ENCODE measurements around the gene PLEKHM3. TPM values are rescaled to one million over a fixed set of nuclear protein-coding genes. Genes with fewer than 3 reads are reported as not detected.

The PLEKHM3 gene
- total RNA-seq, 1 donor from 2014 or later, result 19.5 TPM

DNA sequence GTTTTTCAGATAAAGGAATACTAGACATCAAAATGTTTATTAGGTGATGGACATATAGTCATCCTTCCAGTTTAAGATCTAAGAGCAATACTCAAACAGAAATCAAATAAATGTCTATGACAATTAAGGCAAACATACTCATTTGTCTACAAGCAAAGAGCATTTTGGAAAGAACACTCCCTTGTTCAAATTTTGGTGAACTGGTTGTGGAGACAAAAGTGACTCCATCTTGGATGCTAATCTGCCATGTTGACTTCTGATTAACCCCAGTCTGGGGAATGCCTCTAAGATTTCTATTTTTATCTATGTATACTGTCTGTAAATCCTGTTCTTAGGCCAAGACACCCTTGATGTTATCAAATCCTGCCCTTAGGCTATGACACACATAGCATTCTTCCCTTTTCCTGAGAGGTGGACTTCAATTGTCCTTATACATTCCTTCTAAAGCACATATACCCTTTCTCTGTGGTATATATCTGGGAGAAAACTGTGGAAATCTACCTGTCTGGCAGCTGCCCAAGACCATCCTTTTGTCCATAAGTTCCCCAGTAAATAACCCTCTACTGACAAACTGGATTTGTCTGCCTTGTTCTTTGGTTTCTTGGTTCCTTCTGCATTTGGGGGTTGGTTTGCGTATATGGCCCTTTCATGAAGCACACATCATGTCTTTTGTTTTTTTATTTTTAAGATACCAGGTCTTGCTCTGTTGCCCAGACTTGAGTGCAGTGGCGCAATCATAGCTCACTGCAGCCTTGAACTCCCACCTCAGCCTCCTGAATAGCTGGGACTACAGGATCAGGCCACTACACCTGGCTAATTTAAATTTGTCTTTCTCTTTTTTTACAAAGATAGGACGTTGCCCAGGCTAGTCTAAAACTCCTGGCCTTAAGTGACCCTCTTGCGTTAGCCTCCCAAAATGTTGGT lies 12.5 kb upstream of the PLEKHM3 start:
- Mint-ChIP-seq H3K4me3 (no peak overlapping the region), H3K27me3 (ENCODE audit: insufficient read depth, low read depth) (peaks cover 4% of the 10 kb centered on the region), H3K9me3 (no peaks in the 10 kb centered on the region), H3K36me3 (no peaks in the 10 kb centered on the region), H3K4me1 (peaks cover 11% of the 10 kb centered on the region), H3K27ac (no peak overlapping the region)
- Histone ChIP-seq H3K27me3 (no peaks in the 10 kb centered on the region), H3K36me3 (no peaks in the 10 kb centered on the region), H3K4me1 (peaks cover 22% of the 10 kb centered on the region), H3K79me2 (ENCODE audit: low read depth) (no peaks in the 10 kb centered on the region), H4K20me1 (ENCODE audit: low read depth) (no peaks in the 10 kb centered on the region), H3K27ac (no peak overlapping the region), H3K9ac (no peak overlapping the region), H3F3A (ENCODE audit: low read depth) (peaks cover 32% of the 10 kb centered on the region), H3K9me3 (ENCODE audit: low read depth) (peaks cover 3% of the 10 kb centered on the region), H3K4me3 (no peak overlapping the region), H3K4me2 (no peak overlapping the region), H2AFZ (replicated peaks) (no peak overlapping the region)
- no peak for DNase-seq (ENCODE audit: low spot score)
- no peak for TF ChIP-seq EZH2 (IDR thresholded peaks at IDR 0.05)
- TF ChIP-seq, protein P1, sequence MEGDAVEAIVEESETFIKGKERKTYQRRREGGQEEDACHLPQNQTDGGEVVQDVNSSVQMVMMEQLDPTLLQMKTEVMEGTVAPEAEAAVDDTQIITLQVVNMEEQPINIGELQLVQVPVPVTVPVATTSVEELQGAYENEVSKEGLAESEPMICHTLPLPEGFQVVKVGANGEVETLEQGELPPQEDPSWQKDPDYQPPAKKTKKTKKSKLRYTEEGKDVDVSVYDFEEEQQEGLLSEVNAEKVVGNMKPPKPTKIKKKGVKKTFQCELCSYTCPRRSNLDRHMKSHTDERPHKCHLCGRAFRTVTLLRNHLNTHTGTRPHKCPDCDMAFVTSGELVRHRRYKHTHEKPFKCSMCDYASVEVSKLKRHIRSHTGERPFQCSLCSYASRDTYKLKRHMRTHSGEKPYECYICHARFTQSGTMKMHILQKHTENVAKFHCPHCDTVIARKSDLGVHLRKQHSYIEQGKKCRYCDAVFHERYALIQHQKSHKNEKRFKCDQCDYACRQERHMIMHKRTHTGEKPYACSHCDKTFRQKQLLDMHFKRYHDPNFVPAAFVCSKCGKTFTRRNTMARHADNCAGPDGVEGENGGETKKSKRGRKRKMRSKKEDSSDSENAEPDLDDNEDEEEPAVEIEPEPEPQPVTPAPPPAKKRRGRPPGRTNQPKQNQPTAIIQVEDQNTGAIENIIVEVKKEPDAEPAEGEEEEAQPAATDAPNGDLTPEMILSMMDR (IDR thresholded peaks at IDR 0.05), result no peak

DNA sequence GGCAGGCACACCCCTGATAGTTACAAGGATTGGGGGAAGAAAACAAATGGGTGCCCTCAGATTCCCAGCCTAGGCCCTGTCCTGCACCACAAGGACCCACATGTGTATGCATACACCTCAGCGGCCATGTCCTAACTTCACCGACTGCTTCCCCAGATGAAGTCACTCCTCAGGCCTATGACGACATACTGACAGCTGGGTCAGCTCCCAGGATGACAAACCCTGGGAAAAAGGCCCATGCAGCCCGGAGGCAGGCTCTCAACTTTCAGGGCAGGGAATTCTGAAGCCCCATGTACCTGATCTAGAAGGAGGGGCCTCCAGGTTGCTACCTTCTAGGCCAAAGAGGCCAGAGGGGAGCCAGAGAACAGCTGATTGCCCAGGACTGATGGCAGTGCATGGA lies 11.0 kb upstream of the PLEKHM3 start:
- Histone ChIP-seq H3K9ac (no peak overlapping the region), H3K9me3 (ENCODE audit: low read depth) (peaks cover 3% of the 10 kb centered on the region), H2AFZ (replicated peaks) (no peak overlapping the region), H3K4me3 (no peak overlapping the region), H3K36me3 (no peaks in the 10 kb centered on the region), H3K4me2 (no peak overlapping the region), H3K27ac (no peak overlapping the region), H4K20me1 (ENCODE audit: low read depth) (no peaks in the 10 kb centered on the region), H3K79me2 (ENCODE audit: low read depth) (no peaks in the 10 kb centered on the region), H3K4me1 (peaks cover 22% of the 10 kb centered on the region), H3F3A (ENCODE audit: low read depth) (peaks cover 27% of the 10 kb centered on the region), H3K27me3 (no peaks in the 10 kb centered on the region)
- no peak overlapping the region for H3K4me3 Mint-ChIP-seq
- no peak overlapping the region for H3K27ac Mint-ChIP-seq
- no peaks in the 10 kb centered on the region for H3K36me3 Mint-ChIP-seq
- peaks cover 11% of the 10 kb centered on the region for H3K4me1 Mint-ChIP-seq
- DNase-seq (ENCODE audit: low spot score), result no peak
- H3K9me3 Mint-ChIP-seq, result no peaks in the 10 kb centered on the region
- TF ChIP-seq, protein P1 (IDR thresholded peaks at IDR 0.05), result no peak
- TF ChIP-seq EZH2 (IDR thresholded peaks at IDR 0.05) (no peak), EZH2phosphoT487 (IDR thresholded peaks at IDR 0.05) (no peak)
- H3K27me3 Mint-ChIP-seq (ENCODE audit: insufficient read depth, low read depth), result peaks cover 4% of the 10 kb centered on the region

DNA sequence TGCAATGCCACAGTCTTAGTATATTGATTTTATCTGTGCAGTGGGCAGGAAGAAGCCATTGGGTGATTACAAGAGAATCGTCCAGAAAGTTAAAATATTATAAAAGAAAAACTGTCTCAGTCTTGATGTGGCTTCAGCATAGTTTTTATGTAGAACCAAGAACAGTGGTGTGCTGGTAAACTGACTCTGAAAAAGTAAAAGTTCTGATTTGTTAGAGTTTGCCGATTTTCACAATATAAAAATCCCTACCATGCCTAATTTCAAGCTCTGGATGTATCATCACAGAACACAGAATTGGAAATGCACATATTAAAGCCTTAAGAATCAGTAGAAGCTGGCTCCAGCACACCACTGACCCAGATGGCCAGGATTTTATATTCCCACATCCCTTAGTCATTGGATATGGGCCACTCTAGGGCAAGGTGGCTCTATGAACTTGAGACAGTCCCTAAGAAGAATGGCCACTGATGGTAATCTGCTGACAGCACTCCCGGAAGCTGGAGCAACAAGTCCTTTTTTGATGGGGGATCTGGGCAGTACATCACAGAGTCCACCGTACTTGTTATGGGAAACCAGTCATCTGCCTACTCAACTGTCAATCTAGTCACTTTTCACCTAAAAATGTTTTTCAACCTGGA lies 9.3 kb upstream of the PLEKHM3 start:
- H3K27ac Mint-ChIP-seq, result no peak overlapping the region

More for the DNA sequence above, 9.3 kb upstream of the PLEKHM3 start:
- Mint-ChIP-seq H3K36me3 (no peaks in the 10 kb centered on the region), H3K9me3 (no peaks in the 10 kb centered on the region), H3K4me3 (no peak overlapping the region), H3K4me1 (peaks cover 4% of the 10 kb centered on the region), H3K27me3 (ENCODE audit: insufficient read depth, low read depth) (peaks cover 5% of the 10 kb centered on the region)
- H3K9me3 ChIP-seq (ENCODE audit: low read depth), result peaks cover 3% of the 10 kb centered on the region
- H3K27ac ChIP-seq, result no peak overlapping the region
- H3K4me3 ChIP-seq, result no peak overlapping the region
- no peaks in the 10 kb centered on the region for H3K79me2 ChIP-seq (ENCODE audit: low read depth)
- H3K4me2 ChIP-seq, result no peak overlapping the region
- H3K36me3 ChIP-seq, result no peaks in the 10 kb centered on the region
- H4K20me1 ChIP-seq (ENCODE audit: low read depth), result no peaks in the 10 kb centered on the region
- peaks cover 11% of the 10 kb centered on the region for H3K4me1 ChIP-seq
- peaks cover 10% of the 10 kb centered on the region for H3F3A ChIP-seq (ENCODE audit: low read depth)
- no peak overlapping the region for H2AFZ ChIP-seq (replicated peaks)
- TF ChIP-seq, protein P1 (IDR thresholded peaks at IDR 0.05), result no peak
- no peak for TF ChIP-seq EZH2phosphoT487 (IDR thresholded peaks at IDR 0.05)
- no peak for TF ChIP-seq EZH2 (IDR thresholded peaks at IDR 0.05)
- no peak overlapping the region for H3K9ac ChIP-seq
- no peak for DNase-seq (ENCODE audit: low spot score)
- H3K27me3 ChIP-seq, result no peaks in the 10 kb centered on the region
